Smooth muscle cell (in vitro differentiated cells): ENCODE results near the gene PROS1. TPM values are rescaled to one million over a fixed set of nuclear protein-coding genes. Genes with fewer than 3 reads are reported as not detected.

Source experiments
- DNase-seq: peaks from one replicate; lab custom pipeline; 2025; ENCODE audit not compliant: unreplicated experiment; lab: John Stamatoyannopoulos, UW
- H2AFZ ChIP-seq: fragments of 200-600 bp; sonication (generic); 2 replicates; pipeline ENCODE4 v1.6.0; 2016; ENCODE audit warnings: antibody characterized with exemption, low read depth, mild to moderate bottlenecking
- H3F3A ChIP-seq: fragments of 200-600 bp; sonication (generic); 2 replicates; pipeline ENCODE4 v1.6.0; 2017; ENCODE audit warnings: antibody characterized with exemption, low read depth
- H3K27ac ChIP-seq: fragments of 200-600 bp; sonication (generic); 2 replicates; pipeline ENCODE4 v1.5.1; 2016; ENCODE audit warnings: low read depth, mild to moderate bottlenecking
- H3K27me3 ChIP-seq: fragments of 200-600 bp; sonication (generic); 2 replicates; pipeline ENCODE4 v1.6.1; 2016; ENCODE audit warnings: low read depth, mild to moderate bottlenecking
- H3K36me3 ChIP-seq: fragments of 200-600 bp; sonication (generic); 2 replicates; pipeline ENCODE4 v1.5.1; 2016; ENCODE audit warnings: low read depth
- H3K4me1 ChIP-seq: fragments of 200-600 bp; sonication (generic); 2 replicates; pipeline ENCODE4 v1.5.1; 2016; ENCODE audit warnings: low read depth
- H3K4me2 ChIP-seq: fragments of 200-600 bp; sonication (generic); 2 replicates; pipeline ENCODE4 v1.6.0; 2016; ENCODE audit warnings: mild to moderate bottlenecking
- H3K4me3 ChIP-seq: fragments of 200-600 bp; sonication (generic); 2 replicates; pipeline ENCODE4 v1.5.1; 2016; ENCODE audit warnings: mild to moderate bottlenecking
- H3K79me2 ChIP-seq: fragments of 200-600 bp; sonication (generic); 2 replicates; pipeline ENCODE4 v1.6.0; 2016; ENCODE audit warnings: low read depth, mild to moderate bottlenecking
- H3K9ac ChIP-seq: fragments of 200-600 bp; sonication (generic); 2 replicates; pipeline ENCODE4 v1.6.0; 2016; ENCODE audit warnings: low read depth
- H3K9me3 ChIP-seq: fragments of 200-600 bp; sonication (generic); replicated peaks from 2 replicates; pipeline ENCODE4 v1.5.1; 2016; ENCODE audit warnings: low read depth
- H4K20me1 ChIP-seq: fragments of 200-600 bp; sonication (generic); 2 replicates; pipeline ENCODE4 v1.6.0; 2016; ENCODE audit warnings: low read depth
- CTCF ChIP-seq: fragments of 200-600 bp; sonication (generic); IDR thresholded peaks from 2 replicates; pipeline ENCODE4 v1.5.1; 2017; ENCODE audit warnings: borderline replicate concordance, mild to moderate bottlenecking, antibody characterized with exemption; ENCODE audit not compliant: insufficient read depth, poor library complexity, severe bottlenecking
- WGBS: methylation state at CpG from one replicate; pipeline ENCODE4 v1.1.7; 2016; ENCODE audit warnings: low lambda C conversion rate; 5-methylcytosine and 5-hydroxymethylcytosine counted together
- polyA plus RNA-seq: library from polyadenylated mRNA; unstranded; fragments of >200 nt; fragmentation: Nextera tagmentation; extraction: Ambion mirVana; gene quantifications from 2 replicates; pipeline ENCODE4 v1.2.1, GENCODE V29; 2016
- total RNA-seq: library from RNA; depleted of rRNA; stranded (reverse); fragments of >200 nt; gene quantifications from 2 replicates; pipeline ENCODE4 v1.2.3, GENCODE V29; 2014

PROS1 gene
- total and polyA plus RNA-seq, 2 experiments from 2014 or later: 10.1 to 16.8 TPM

- Histone ChIP-seq H3K4me2 (no peak overlapping the region), H4K20me1 (no peaks in the 10 kb centered on the region), H3K27me3 (no peaks in the 10 kb centered on the region), H3K9me3 (no peaks in the 10 kb centered on the region), H3K9ac (no peak overlapping the region), H3K27ac (no peak overlapping the region), H3K36me3 (no peaks in the 10 kb centered on the region), H3K4me3 (no peak overlapping the region), H3F3A (no peaks in the 10 kb centered on the region), H3K4me1 (no peaks in the 10 kb centered on the region), H2AFZ (no peak overlapping the region), H3K79me2 (no peaks in the 10 kb centered on the region)
- no peak for DNase-seq
- TF ChIP-seq CTCF: no peak
- 78% methylated on average over 2 of the region's 2 CpGs for WGBS
Measured at GRCh38 chr3:93911206-93911605, 62.5 kb downstream of the PROS1 start.

- Histone ChIP-seq H3K79me2 (no peaks in the 10 kb centered on the region), H3K4me3 (no peak overlapping the region), H3K4me1 (no peaks in the 10 kb centered on the region), H3K9me3 (no peaks in the 10 kb centered on the region), H3K4me2 (no peak overlapping the region), H3K27me3 (no peaks in the 10 kb centered on the region), H3K36me3 (no peaks in the 10 kb centered on the region), H3K9ac (no peak overlapping the region), H3F3A (no peaks in the 10 kb centered on the region), H4K20me1 (no peaks in the 10 kb centered on the region), H3K27ac (no peak overlapping the region), H2AFZ (no peak overlapping the region)
- DNase-seq: no peak
- TF ChIP-seq CTCF: no peak
Measured at GRCh38 chr3:93910097-93910496, 63.6 kb downstream of the PROS1 start.

GRCh38 chr3:93907132-93907531 lies 66.6 kb downstream of the PROS1 start:
- TF ChIP-seq CTCF: no peak
- Histone ChIP-seq H3K79me2 (no peaks in the 10 kb centered on the region), H3K27me3 (no peaks in the 10 kb centered on the region), H3K4me2 (no peak overlapping the region), H3K4me3 (no peak overlapping the region), H3K36me3 (no peaks in the 10 kb centered on the region), H4K20me1 (no peaks in the 10 kb centered on the region), H3K9ac (no peak overlapping the region), H3K27ac (no peak overlapping the region), H3F3A (no peaks in the 10 kb centered on the region), H3K9me3 (no peaks in the 10 kb centered on the region), H2AFZ (no peak overlapping the region), H3K4me1 (no peaks in the 10 kb centered on the region)
- no peak for DNase-seq
- 82% methylated on average over 1 of the region's 1 CpG for WGBS

GRCh38 chr3:93906245-93906644 lies 67.5 kb downstream of the PROS1 start:
- H3K4me2 ChIP-seq: no peak overlapping the region
- no peaks in the 10 kb centered on the region for H3K9me3 ChIP-seq
- H3K27me3 ChIP-seq: no peaks in the 10 kb centered on the region
- 87% methylated on average over 9 of the region's 9 CpGs for WGBS
- H4K20me1 ChIP-seq: no peaks in the 10 kb centered on the region
- H3K27ac ChIP-seq: no peak overlapping the region
- no peak overlapping the region for H2AFZ ChIP-seq
- H3K9ac ChIP-seq: no peak overlapping the region
- DNase-seq: no peak
- H3K4me3 ChIP-seq: no peak overlapping the region
- H3K4me1 ChIP-seq: no peaks in the 10 kb centered on the region
- no peaks in the 10 kb centered on the region for H3K79me2 ChIP-seq
- H3K36me3 ChIP-seq: no peaks in the 10 kb centered on the region
- no peaks in the 10 kb centered on the region for H3F3A ChIP-seq
- TF ChIP-seq CTCF: no peak
